Activated T-cell treated with anti-CD3 and anti-CD28 coated beads, Interleukin-2, amount 50 U/mL, for 72 hours (primary cell): ENCODE measurements around the gene ZNF579. TPM values are rescaled to one million over a fixed set of nuclear protein-coding genes. Genes with fewer than 3 reads are reported as not detected.

Experiments used
- ATAC-seq, 2 donors: fragments of 150-1000 bp; cut with Tn5 transposase; replicated peaks in 1 of 2; 2 replicates each; pipeline ENCODE4 v1.10.0; 2021; ENCODE audit warnings: moderate library complexity in 2 of 2, mild to moderate bottlenecking in 1 of 2
- DNase-seq, 2 donors: peaks; one replicate each; pipeline ENCODE4 v3.0.0; 2021 to 2022; ENCODE audit warnings: mixed read lengths in 1 of 2
- H3K27ac Mint-ChIP-seq: one replicate; pipeline ENCODE4 v1.8.0; 2022; ENCODE audit warnings: mild to moderate bottlenecking, moderate library complexity, mixed read lengths
- H3K27me3 Mint-ChIP-seq: one replicate; pipeline ENCODE4 v1.8.0; 2022; ENCODE audit warnings: low read depth, mixed read lengths
- H3K36me3 Mint-ChIP-seq, 2 donors: one replicate each; pipeline ENCODE4 v1.8.0; 2022; ENCODE audit warnings: mixed read lengths in 2 of 2, mild to moderate bottlenecking in 1 of 2; ENCODE audit not compliant: insufficient read depth in 2 of 2
- H3K4me1 Mint-ChIP-seq: one replicate; pipeline ENCODE4 v1.8.0; 2022; ENCODE audit warnings: low read depth, mixed read lengths
- H3K4me3 Mint-ChIP-seq, 2 donors: one replicate each; pipeline ENCODE4 v1.8.0; 2022; ENCODE audit warnings: mild to moderate bottlenecking in 2 of 2, mixed read lengths in 2 of 2, moderate library complexity in 2 of 2
- H3K9me3 Mint-ChIP-seq, 2 donors: one replicate each; pipeline ENCODE4 v1.8.0; 2022; ENCODE audit warnings: mixed read lengths in 2 of 2
- total RNA-seq, 2 donors: library from RNA; stranded (reverse); gene quantifications; one replicate each; pipeline ENCODE4 v1.2.3, GENCODE V29; 2022

The ZNF579 gene
- total RNA-seq, 2 donors from 2014 or later, result 9.3 to 9.4 TPM

GRCh38 chr19:55544776-55545439 is 35.7 kb downstream of the ZNF579 start:
- Mint-ChIP-seq H3K4me3 (no peak overlapping the region), H3K27ac (no peak overlapping the region), H3K36me3 (no peaks in the 10 kb centered on the region), H3K27me3 (peaks cover 10% of the 10 kb centered on the region), H3K9me3 (peaks cover 2 to 4% of the 10 kb centered on the region in 2 donors), H3K4me1 (no peaks in the 10 kb centered on the region)
- DNase-seq, result no peak
- ATAC-seq, result no peak

GRCh38 chr19:55544014-55544413 is 36.6 kb downstream of the ZNF579 start:
- H3K4me3 Mint-ChIP-seq, result no peak overlapping the region
- H3K9me3 Mint-ChIP-seq, result peaks cover 2 to 4% of the 10 kb centered on the region in 2 donors
- H3K27me3 Mint-ChIP-seq, result peaks cover 10% of the 10 kb centered on the region
- ATAC-seq (no peak), DNase-seq (no peak)
- H3K4me1 Mint-ChIP-seq, result no peaks in the 10 kb centered on the region
- no peak overlapping the region for H3K27ac Mint-ChIP-seq
- H3K36me3 Mint-ChIP-seq, result no peaks in the 10 kb centered on the region

- H3K4me3 Mint-ChIP-seq, result no peak overlapping the region
- DNase-seq (no peak), ATAC-seq (no peak)
- peaks cover 10% of the 10 kb centered on the region for H3K27me3 Mint-ChIP-seq
- peaks cover 2 to 4% of the 10 kb centered on the region in 2 donors for H3K9me3 Mint-ChIP-seq
- no peaks in the 10 kb centered on the region for H3K4me1 Mint-ChIP-seq
- no peak overlapping the region for H3K27ac Mint-ChIP-seq
- no peaks in the 10 kb centered on the region for H3K36me3 Mint-ChIP-seq
Measured at GRCh38 chr19:55543567-55543966, 37.1 kb downstream of the ZNF579 start.

- no peak for ATAC-seq
- H3K4me1 Mint-ChIP-seq, result no peaks in the 10 kb centered on the region
- peaks cover 2 to 4% of the 10 kb centered on the region in 2 donors for H3K9me3 Mint-ChIP-seq
- H3K27me3 Mint-ChIP-seq, result peaks cover 4% of the 10 kb centered on the region
- H3K27ac Mint-ChIP-seq, result no peak overlapping the region
- DNase-seq, result no peak
- no peak overlapping the region for H3K4me3 Mint-ChIP-seq
- no peaks in the 10 kb centered on the region for H3K36me3 Mint-ChIP-seq
Measured at GRCh38 chr19:55542292-55542855, 38.3 kb downstream of the ZNF579 start.

GRCh38 chr19:55541091-55541490 is 39.6 kb downstream of the ZNF579 start:
- Mint-ChIP-seq H3K27ac (no peak overlapping the region), H3K36me3 (no peaks in the 10 kb centered on the region), H3K4me1 (no peaks in the 10 kb centered on the region), H3K9me3 (peaks cover 2 to 4% of the 10 kb centered on the region in 2 donors), H3K27me3 (no peaks in the 10 kb centered on the region), H3K4me3 (no peak overlapping the region)
- DNase-seq (no peak), ATAC-seq (no peak)

GRCh38 chr19:55540619-55541018 is 40.0 kb downstream of the ZNF579 start:
- no peak overlapping the region for H3K4me3 Mint-ChIP-seq
- no peaks in the 10 kb centered on the region for H3K36me3 Mint-ChIP-seq
- H3K27ac Mint-ChIP-seq, result no peak overlapping the region
- ATAC-seq (no peak), DNase-seq (no peak)
- no peaks in the 10 kb centered on the region for H3K4me1 Mint-ChIP-seq
- peaks cover 2 to 4% of the 10 kb centered on the region in 2 donors for H3K9me3 Mint-ChIP-seq
- H3K27me3 Mint-ChIP-seq, result no peaks in the 10 kb centered on the region

- Mint-ChIP-seq H3K4me3 (no peak overlapping the region), H3K27ac (no peak overlapping the region), H3K4me1 (no peaks in the 10 kb centered on the region), H3K36me3 (no peaks in the 10 kb centered on the region), H3K9me3 (peaks cover 2 to 4% of the 10 kb centered on the region in 2 donors), H3K27me3 (no peaks in the 10 kb centered on the region)
- ATAC-seq, result no peak
- no peak for DNase-seq
Measured at GRCh38 chr19:55539090-55539984, 41.3 kb downstream of the ZNF579 start.

GRCh38 chr19:55538132-55538531 is 42.5 kb downstream of the ZNF579 start:
- no peaks in the 10 kb centered on the region for H3K27me3 Mint-ChIP-seq
- DNase-seq (no peak), ATAC-seq (no peak)
- H3K36me3 Mint-ChIP-seq, result no peaks in the 10 kb centered on the region
- H3K9me3 Mint-ChIP-seq, result no peaks in the 10 kb centered on the region
- no peak overlapping the region for H3K4me3 Mint-ChIP-seq
- H3K4me1 Mint-ChIP-seq, result no peaks in the 10 kb centered on the region
- no peak overlapping the region for H3K27ac Mint-ChIP-seq

- ATAC-seq (no peak), DNase-seq (no peak)
- Mint-ChIP-seq H3K4me3 (no peak overlapping the region), H3K36me3 (no peaks in the 10 kb centered on the region), H3K4me1 (no peaks in the 10 kb centered on the region), H3K9me3 (no peaks in the 10 kb centered on the region), H3K27me3 (no peaks in the 10 kb centered on the region), H3K27ac (no peak overlapping the region)
Measured at GRCh38 chr19:55537741-55538111, 42.9 kb downstream of the ZNF579 start.

GRCh38 chr19:55536951-55537740 is 43.5 kb downstream of the ZNF579 start, which contains the start of gene SBK2:
Gene SBK2 (minus strand): TSS chr19:55537133. CDS start chr19:55536294, 839 bp downstream.
- H3K4me1 Mint-ChIP-seq, result no peaks in the 10 kb centered on the region
- no peak for DNase-seq
- no peak within 1 kb of the TSS for H3K4me3 Mint-ChIP-seq
- no peak for ATAC-seq
- no peak within 1 kb of the TSS for H3K27ac Mint-ChIP-seq
- H3K27me3 Mint-ChIP-seq, result no peaks in the 10 kb centered on the region
- H3K36me3 Mint-ChIP-seq, result no peaks in the 10 kb centered on the region
- no peaks in the 10 kb centered on the region for H3K9me3 Mint-ChIP-seq

GRCh38 chr19:55536366-55536765 is 44.3 kb downstream of the ZNF579 start:
- H3K27me3 Mint-ChIP-seq, result no peaks in the 10 kb centered on the region
- no peak for DNase-seq
- ATAC-seq, result no peak
- H3K36me3 Mint-ChIP-seq, result no peaks in the 10 kb centered on the region
- H3K4me3 Mint-ChIP-seq, result no peak overlapping the region
- H3K9me3 Mint-ChIP-seq, result no peaks in the 10 kb centered on the region
- H3K27ac Mint-ChIP-seq, result no peak overlapping the region
- H3K4me1 Mint-ChIP-seq, result no peaks in the 10 kb centered on the region

GRCh38 chr19:55535965-55536350 is 44.7 kb downstream of the ZNF579 start:
- no peaks in the 10 kb centered on the region for H3K27me3 Mint-ChIP-seq
- no peaks in the 10 kb centered on the region for H3K36me3 Mint-ChIP-seq
- H3K4me3 Mint-ChIP-seq, result no peak overlapping the region
- H3K27ac Mint-ChIP-seq, result no peak overlapping the region
- H3K9me3 Mint-ChIP-seq, result no peaks in the 10 kb centered on the region
- H3K4me1 Mint-ChIP-seq, result no peaks in the 10 kb centered on the region
- ATAC-seq (no peak), DNase-seq (no peak)
